Measurements from ENCODE around the gene HLCS.

The HLCS gene

DNA sequence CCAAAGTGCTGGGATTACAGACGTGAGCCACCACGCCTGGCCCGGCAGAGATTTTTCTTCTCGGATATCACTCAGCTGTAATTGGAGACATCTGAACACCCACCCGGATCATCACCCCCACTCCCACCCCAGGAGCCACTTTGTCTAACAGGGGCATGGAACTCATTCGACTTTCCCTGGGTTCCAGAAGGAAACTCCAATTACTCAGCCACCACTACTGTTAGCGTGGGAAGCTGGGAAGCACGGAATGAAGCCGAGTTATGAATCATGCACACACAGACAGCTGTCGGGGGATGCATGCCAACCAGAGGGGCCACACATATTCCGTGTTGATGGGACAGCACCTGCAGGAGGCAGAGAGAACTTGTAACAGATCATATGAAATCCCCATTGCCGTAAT is 85.2 kb downstream of the HLCS start:
- no peak for DNase-seq (ENCODE audit: low read depth)

GRCh38 chr21:36879827-36880226 is 86.6 kb downstream of the HLCS start:
- no peak for DNase-seq (ENCODE audit: low read depth)

- DNase-seq (ENCODE audit: low read depth): no peak
These were observed 88.7 kb downstream of the HLCS start for GRCh38 chr21:36877741-36878140.

GRCh38 chr21:36874665-36875064 is 91.8 kb downstream of the HLCS start:
- DNase-seq (ENCODE audit: low read depth): no peak

DNA sequence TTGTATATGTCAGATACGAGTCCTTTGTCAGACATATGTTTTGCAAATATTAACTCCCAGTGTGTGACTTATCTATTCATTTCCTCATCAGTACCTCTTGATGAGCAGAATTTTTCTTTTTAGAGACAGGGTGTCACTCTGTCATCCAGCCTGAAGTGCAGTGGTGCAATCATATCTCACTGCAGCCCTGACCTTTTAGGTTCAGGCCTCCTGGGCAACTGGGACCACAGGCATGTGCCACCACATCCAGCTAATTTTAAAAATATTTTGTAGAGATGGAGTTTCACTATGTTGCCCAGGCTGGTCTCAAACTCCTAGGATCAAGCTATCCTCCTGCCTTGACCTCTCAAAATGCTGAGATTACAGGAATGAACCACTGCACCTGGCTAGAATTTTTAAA is 93.0 kb downstream of the HLCS start:
- no peak for DNase-seq (ENCODE audit: low read depth)

GRCh38 chr21:36867291-36867905 is 99.1 kb downstream of the HLCS start:
- DNase-seq (ENCODE audit: low read depth): no peak

DNA sequence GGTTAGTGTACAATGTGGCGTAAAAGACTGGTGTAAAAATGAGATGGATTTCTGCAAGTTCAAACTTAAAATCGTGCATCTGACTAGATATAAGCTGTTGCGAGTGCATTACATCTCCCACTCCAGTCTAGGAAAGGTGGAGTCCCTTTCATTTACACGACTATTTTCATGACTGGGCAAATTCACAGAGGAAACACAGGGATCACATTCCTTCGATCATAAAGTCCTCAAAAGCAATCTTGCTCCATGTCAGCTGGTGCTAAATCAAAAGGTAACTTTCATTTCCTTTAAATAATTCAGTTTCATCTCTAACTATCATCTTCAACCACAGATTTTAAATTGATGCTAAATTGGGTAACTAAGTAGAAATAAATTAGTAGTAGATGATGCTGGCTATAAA is 100.0 kb downstream of the HLCS start:
- no peak for DNase-seq (ENCODE audit: low read depth)

DNA sequence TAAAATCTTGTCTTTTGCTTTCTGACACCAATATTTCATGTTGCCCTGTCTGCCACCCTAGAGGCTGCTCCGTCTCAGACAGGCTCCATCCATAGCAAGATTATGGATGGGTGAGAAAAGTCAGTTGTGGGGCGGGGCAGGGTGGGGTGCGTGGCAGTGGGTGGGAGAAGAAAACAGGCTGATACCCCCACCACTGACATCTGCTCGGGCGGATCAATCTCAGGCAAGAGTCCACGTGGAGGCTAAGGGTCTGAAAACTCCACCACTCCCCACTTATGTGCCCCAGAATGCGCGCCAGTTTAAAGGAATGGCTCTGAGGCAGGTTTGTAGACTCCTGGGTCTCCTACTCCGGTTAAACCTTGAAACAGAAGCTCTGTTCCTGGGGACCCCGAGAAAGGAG is 101.5 kb downstream of the HLCS start:
- DNase-seq (ENCODE audit: low read depth): no peak

DNA sequence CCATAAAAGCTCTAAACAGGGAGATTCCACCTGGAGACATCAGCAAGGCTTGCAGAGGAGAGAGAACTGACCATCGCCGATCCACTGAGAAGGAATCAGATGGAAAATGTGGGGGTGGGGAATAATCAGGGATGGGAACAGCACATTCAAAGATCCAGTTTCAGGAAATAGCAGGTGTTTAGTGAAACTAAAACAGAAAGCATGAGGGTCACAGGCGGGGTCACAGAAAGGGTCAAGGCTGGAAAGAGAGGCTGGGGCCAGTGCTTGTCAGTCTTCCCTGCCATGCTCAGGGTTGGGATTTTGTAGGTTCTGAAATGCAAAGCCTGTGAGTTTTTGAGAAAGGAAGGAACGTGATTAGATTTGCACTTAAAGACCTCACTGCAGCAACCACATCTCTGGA is 103.2 kb downstream of the HLCS start:
- no peak for DNase-seq (ENCODE audit: low read depth)

GRCh38 chr21:36861595-36862323 is 104.7 kb downstream of the HLCS start:
- no peak for DNase-seq (ENCODE audit: low read depth)

DNA sequence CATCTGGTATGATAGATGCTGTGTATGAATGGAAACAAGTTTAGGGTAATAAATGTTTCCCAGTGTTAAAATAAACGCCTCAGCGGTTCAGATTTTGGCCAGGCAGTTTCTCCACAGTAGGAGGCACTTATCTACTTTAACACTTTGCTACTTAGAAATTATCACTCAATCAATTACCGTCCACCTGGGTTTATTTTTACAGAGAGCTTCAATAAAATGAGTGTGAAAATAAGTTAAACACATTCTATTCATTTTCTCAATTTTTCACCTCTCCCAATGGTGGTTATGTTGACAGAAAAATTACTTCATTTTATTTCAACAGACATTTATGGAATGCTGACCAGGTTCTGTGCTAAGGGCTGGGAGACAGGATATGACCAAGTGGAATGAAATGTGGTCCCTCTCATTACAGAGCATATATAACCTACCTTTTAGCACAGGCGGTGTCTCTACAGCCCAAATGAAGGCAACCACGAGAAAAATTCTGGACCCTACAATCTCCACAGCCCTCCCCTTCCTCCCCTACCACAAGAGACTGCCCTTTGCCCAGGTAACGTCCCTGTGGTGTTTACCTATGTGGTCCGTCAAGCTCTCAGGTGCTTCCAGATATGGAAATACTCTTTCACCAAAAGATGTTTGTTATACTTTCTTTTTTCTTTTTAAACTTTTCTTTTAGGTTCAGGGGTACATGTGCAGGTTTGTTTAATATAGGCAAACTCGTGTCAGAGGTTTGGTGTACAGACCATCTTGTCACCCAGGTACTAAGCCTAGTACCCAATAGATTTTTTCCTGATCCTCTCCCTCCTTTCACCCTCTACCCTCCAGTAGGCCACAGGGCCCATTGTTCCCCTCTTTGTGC is 105.5 kb downstream of the HLCS start:
- DNase-seq (ENCODE audit: low read depth): no peak

GRCh38 chr21:36859744-36860501 is 106.5 kb downstream of the HLCS start:
- DNase-seq (ENCODE audit: low read depth): no peak

DNA sequence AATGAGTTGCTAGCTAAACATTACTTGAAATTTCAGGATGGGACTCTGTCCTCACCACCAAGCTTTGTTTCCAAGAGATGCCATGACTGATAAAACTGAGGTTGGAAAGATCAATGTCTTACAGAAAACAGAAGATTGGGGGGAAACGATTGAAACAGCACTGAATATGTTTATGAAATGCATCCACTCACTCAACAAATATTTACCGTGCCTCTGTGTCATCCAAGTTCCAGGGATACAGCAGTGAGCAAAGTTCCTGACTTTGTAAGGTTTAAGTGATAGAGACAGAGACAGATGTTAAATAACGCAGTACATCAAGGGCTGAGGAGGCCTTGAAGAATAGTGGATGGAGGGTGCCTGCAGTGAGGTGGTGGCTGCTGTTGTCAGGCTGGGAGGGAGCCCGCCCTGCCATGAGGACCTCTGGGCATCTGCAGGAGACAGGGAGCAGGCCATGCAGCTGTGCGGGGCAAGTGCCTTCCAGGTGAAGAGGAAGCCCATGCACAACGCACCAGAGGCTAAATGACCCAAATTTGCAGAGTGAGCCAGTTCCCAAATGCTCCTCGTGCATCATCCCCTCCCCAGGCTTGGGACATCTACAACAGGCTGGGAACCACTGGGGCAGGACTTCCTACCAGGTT is 108.0 kb downstream of the HLCS start:
- DNase-seq (ENCODE audit: low read depth): no peak

GRCh38 chr21:36856643-36857042 is 109.8 kb downstream of the HLCS start:
- DNase-seq (ENCODE audit: low read depth): no peak

GRCh38 chr21:36854391-36854790 is 112.1 kb downstream of the HLCS start:
- DNase-seq (ENCODE audit: low read depth): no peak

GRCh38 chr21:36852864-36853263 is 113.6 kb downstream of the HLCS start:
- DNase-seq (ENCODE audit: low read depth): no peak

DNA sequence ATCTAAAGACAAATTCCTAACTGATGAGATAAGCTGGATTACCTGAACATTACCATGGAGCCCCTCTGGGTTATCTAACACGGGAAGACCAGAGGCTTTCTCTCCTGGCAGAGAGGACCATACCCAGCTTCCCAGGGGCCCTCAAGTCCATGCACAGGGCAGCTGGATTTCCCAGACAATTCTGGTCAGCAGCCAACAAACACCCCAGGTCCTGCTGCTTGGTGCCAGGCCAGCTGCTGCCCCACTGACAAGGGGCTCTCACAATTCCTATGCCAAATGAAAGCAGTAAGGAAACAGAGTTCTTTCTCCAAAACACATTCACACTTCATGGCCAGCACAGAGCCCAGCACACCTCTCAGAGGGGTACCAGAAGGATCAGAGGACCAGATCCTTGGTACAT is 114.2 kb downstream of the HLCS start:
- DNase-seq (ENCODE audit: low read depth): no peak

- no peak for DNase-seq (ENCODE audit: low read depth)
These were observed 115.3 kb downstream of the HLCS start for GRCh38 chr21:36851121-36851520.

GRCh38 chr21:36850372-36850771 is 116.1 kb downstream of the HLCS start:
- no peak for DNase-seq (ENCODE audit: low read depth)

DNA sequence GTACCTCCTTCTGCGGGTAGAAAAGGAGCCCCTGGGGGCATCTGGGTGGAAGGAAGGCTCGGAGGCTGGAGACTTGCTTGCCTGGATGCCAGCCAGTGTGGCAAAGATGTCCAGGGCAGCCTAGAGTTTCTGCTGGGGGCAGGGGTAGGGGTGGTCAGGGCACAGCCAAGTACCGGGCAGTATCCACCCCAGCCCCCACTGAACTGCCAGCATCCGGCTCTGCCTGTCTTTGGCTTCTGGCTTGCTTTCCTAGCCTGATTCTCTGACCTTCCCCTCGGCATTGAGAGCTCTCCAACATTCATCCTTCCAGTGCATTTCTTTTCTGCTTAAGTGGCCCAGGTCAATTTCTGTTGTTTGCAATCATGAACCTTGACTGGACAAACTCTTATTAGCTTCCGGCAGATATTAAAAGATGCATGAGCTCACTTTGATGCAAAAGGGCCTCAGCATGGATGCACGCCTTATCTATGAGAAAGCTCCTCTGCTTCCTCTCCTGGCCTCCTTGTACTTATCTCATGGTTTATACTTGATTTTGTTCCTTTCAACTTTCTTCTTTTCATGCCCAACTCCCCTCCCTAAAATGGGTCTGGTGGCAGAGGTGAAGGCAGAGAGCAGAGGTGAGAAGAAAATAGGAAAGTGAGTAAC is 116.9 kb downstream of the HLCS start:
- no peak for DNase-seq (ENCODE audit: low read depth)

DNA sequence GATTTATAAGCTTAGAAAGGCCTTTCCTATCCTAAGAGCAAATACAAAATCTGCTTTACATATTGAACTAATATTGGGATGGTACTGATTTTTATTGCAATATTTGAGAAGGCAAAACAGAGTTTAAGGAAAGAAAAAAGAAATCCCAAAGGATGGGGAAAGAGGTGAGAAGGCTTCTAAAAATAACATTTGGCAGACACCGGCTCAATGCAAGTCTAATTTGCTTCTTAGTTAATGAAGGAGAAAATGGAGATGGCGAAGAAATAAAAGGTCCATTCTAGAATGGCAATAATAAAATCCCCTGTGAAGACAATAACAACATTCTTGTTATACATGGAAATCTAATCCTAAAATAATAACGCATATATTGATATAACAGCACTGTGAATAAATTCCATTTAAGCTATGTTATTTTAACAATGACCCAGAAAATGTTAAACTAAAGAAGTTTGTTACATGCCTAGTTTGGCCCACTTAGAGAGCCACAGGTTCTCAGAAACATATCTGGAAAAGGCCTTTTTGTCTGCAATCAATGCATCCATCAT is 117.7 kb downstream of the HLCS start:
- DNase-seq (ENCODE audit: low read depth): no peak

Data from stimulated activated CD8-positive, alpha-beta memory T cell treated with anti-CD3 and anti-CD28 coated beads, Interleukin-15, amount 100 ng/mL, for 1 hour (primary cell).